GM12872 (cell line): ENCODE measurements around the gene ACVR1C.

Experiments
- CTCF ChIP-seq: IDR thresholded peaks from 3 replicates; pipeline ENCODE4 v1.5.1; 2011; ENCODE audit warnings: low read depth, mild to moderate bottlenecking, low read length, moderate library complexity; ENCODE audit not compliant: insufficient read depth

Gene ACVR1C

GRCh38 chr2:157628477-157629415, at the start of gene ACVR1C:
Gene ACVR1C, minus strand, starts transcription at chr2:157628864. Its CDS starts 220 bp downstream, at chr2:157628644.
- TF ChIP-seq CTCF: peak; percentile 62

GRCh38 chr2:157677941-157678340, 49.3 kb upstream of the ACVR1C start:
- no peak for TF ChIP-seq CTCF

- no peak for TF ChIP-seq CTCF
Measured at GRCh38 chr2:157672129-157672528, 43.5 kb upstream of the ACVR1C start.

DNA sequence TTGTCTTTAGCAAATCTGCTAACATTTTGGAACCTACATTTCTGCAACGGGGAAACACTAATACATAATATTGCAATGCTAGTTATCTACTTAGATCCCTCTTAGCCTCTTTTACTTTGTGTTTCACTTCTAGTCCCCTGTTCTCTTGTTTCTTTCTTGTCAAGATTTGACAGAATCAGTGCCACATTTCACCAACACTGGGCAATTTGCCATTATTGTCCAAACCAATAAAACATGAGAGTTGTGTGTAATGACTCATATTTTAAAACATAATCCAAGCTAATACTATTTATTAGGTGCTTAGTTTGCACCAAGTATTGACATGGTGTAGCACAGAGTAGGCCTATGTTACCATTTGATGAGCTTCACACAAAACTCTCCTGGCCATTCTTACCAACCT, 33.7 kb upstream of the ACVR1C start:
- no peak for TF ChIP-seq CTCF

DNA sequence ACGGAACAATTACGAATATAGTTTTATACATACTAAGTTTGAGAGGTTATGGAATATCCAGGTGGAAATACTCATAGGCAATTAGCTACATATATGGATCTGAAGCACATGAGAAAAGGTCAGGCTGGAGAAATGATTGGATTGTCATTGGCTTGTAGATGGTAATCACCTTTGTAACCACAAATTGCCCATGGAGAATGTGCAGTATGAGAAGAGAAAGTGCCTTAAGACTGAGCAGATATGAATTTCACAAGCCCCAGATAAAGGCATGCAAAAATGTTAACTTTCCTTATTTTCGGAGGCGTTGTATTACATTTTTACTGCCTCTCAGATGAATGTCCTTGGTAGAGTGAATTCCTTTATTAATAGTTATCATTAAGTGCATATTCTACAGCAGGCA, 33.1 kb upstream of the ACVR1C start:
- no peak for TF ChIP-seq CTCF

GRCh38 chr2:157657858-157658257, 29.2 kb upstream of the ACVR1C start:
- no peak for TF ChIP-seq CTCF

- TF ChIP-seq CTCF: no peak
Measured at GRCh38 chr2:157657101-157657500, 28.4 kb upstream of the ACVR1C start.
